Endothelial cell of umbilical vein (primary cell): ENCODE data around the gene PKN1. TPM values are rescaled to one million over a fixed set of nuclear protein-coding genes. Genes with fewer than 3 reads are reported as not detected.

Experiments used
- BruUV-seq: library from RNA; stranded (reverse); fragments of 400-500 nt; replicated peaks from 2 replicates; lab custom pipeline; 2021; lab: Mats Ljungman, UMichigan
- CTCF ChIA-PET: fragments of 300-600, 350-600 bp; sonication (Branson Sonifier 250); formaldehyde crosslinking; loops from one replicate; lab custom pipeline; 2021; ENCODE audit warnings: antibody characterized with exemption, inconsistent platforms; lab: Charles Lee
- POLR2A ChIA-PET: fragments of 300-600, 350-600 bp; sonication (Branson Sonifier 250); formaldehyde crosslinking; loops from one replicate; lab custom pipeline; 2021; ENCODE audit warnings: antibody characterized with exemption, inconsistent platforms; lab: Charles Lee
- DNase-seq: peaks from one replicate; pipeline ENCODE4 v3.0.0-alpha.2; 2011; ENCODE audit warnings: low read depth, low spot score
- FAIRE-seq: peaks from 2 replicates; lab custom pipeline; 2011; peaks lifted over from hg19 to GRCh38; lab: Jason Lieb, UNC
- H2AFZ ChIP-seq: 2 replicates; pipeline ENCODE4 v1.6.0; 2012; ENCODE audit warnings: low read depth, low read length, control low read depth, inconsistent platforms
- H3K27ac ChIP-seq: 2 replicates; pipeline ENCODE4 v1.5.1; 2011; ENCODE audit warnings: low read depth, mild to moderate bottlenecking, control low read depth, low read length, moderate library complexity; ENCODE audit not compliant: insufficient read depth
- H3K27me3 ChIP-seq, 2 experiments: 2 replicates each; pipeline versions ENCODE4 v1.6.0 to v1.6.1; 2011; ENCODE audit warnings: low read length in 2 of 2, mixed read lengths in 1 of 2; ENCODE audit not compliant: control insufficient read depth in 2 of 2, insufficient read depth in 2 of 2
- H3K36me3 ChIP-seq, 2 experiments: 2 replicates in 1 of 2; 3 replicates in 1 of 2; pipeline ENCODE4 v1.5.1; 2011; ENCODE audit warnings: low read length in 2 of 2, mild to moderate bottlenecking in 1 of 2, moderate library complexity in 1 of 2; ENCODE audit not compliant: control insufficient read depth in 2 of 2, insufficient read depth in 2 of 2; ENCODE audit errors: extremely low read depth in 1 of 2
- H3K4me1 ChIP-seq: 3 replicates; pipeline ENCODE4 v1.5.1; 2011; ENCODE audit warnings: mild to moderate bottlenecking, low read length; ENCODE audit not compliant: control insufficient read depth, insufficient read depth; ENCODE audit errors: extremely low read depth
- H3K4me2 ChIP-seq: 2 replicates; pipeline ENCODE4 v1.6.1; 2011; ENCODE audit warnings: low read length, control low read depth, mixed read lengths; ENCODE audit not compliant: insufficient read depth
- H3K4me3 ChIP-seq, 3 experiments: fragments of 200-600 bp in 1 of 3; sonication (generic), shearing (Covaris generic) in 1 of 3; replicated peaks in 1 of 3; 2 replicates each; pipeline ENCODE4 v1.5.1; 2011 to 2016; ENCODE audit warnings: control low read depth in 3 of 3, low read length in 3 of 3, mild to moderate bottlenecking in 2 of 3, inconsistent platforms in 1 of 3, low read depth in 1 of 3, moderate library complexity in 1 of 3; ENCODE audit not compliant: insufficient read depth in 1 of 3
- H3K79me2 ChIP-seq: 2 replicates; pipeline ENCODE4 v1.6.0; 2012; ENCODE audit warnings: low read length, inconsistent platforms; ENCODE audit not compliant: control insufficient read depth, insufficient read depth
- H3K9ac ChIP-seq: replicated peaks from 2 replicates; pipeline ENCODE3; 2011; ENCODE audit warnings: low read length, control low read depth; ENCODE audit not compliant: insufficient read depth; ENCODE audit errors: extremely low read depth
- H3K9me1 ChIP-seq: replicated peaks from 3 replicates; pipeline ENCODE4 v1.6.0; 2011; ENCODE audit warnings: mild to moderate bottlenecking, low read length; ENCODE audit not compliant: control insufficient read depth, insufficient read depth; ENCODE audit errors: extremely low read depth
- H3K9me3 ChIP-seq: replicated peaks from 2 replicates; pipeline ENCODE4 v1.5.1; 2012; ENCODE audit warnings: low read length, inconsistent platforms; ENCODE audit not compliant: control insufficient read depth, insufficient read depth
- H4K20me1 ChIP-seq: replicated peaks from 2 replicates; pipeline ENCODE3; 2011; ENCODE audit warnings: mild to moderate bottlenecking, low read length; ENCODE audit not compliant: control insufficient read depth, insufficient read depth; ENCODE audit errors: extremely low read depth
- EZH2 ChIP-seq: IDR thresholded peaks from 2 replicates; pipeline ENCODE4 v1.6.1; 2012; ENCODE audit warnings: borderline replicate concordance, low read depth, mild to moderate bottlenecking, moderate library complexity, low read length, inconsistent platforms; ENCODE audit not compliant: severe bottlenecking
- FOS ChIP-seq: IDR thresholded peaks from 2 replicates; pipeline ENCODE4 v1.6.1; 2011; ENCODE audit warnings: mild to moderate bottlenecking, low read length, moderate library complexity, borderline replicate concordance; ENCODE audit not compliant: insufficient read depth
- GATA2 ChIP-seq: IDR thresholded peaks from 2 replicates; pipeline ENCODE4 v1.7.0; 2011; ENCODE audit warnings: low read depth, mild to moderate bottlenecking, moderate library complexity, mixed read lengths, low read length; ENCODE audit not compliant: insufficient read length, insufficient read depth
- JUN ChIP-seq: IDR thresholded peaks from 2 replicates; pipeline ENCODE4 v1.6.1; 2011; ENCODE audit warnings: borderline replicate concordance, low read depth; ENCODE audit not compliant: insufficient read length, insufficient read depth
- MYC ChIP-seq: IDR thresholded peaks from one replicate; pipeline ENCODE4 v1.6.1; 2011; ENCODE audit warnings: mild to moderate bottlenecking, low read depth, low read length
- POLR2A ChIP-seq: IDR thresholded peaks from 2 replicates; pipeline ENCODE4 v1.6.1; 2012; ENCODE audit warnings: low read depth, mild to moderate bottlenecking, control low read depth, low read length
- POLR2AphosphoS5 ChIP-seq: IDR thresholded peaks from 2 replicates; pipeline ENCODE4 v1.6.1; 2012; ENCODE audit warnings: low read depth, mild to moderate bottlenecking, control low read depth, low read length, moderate library complexity; ENCODE audit not compliant: insufficient read depth
- dilution Hi-C: fragments of 300-500 bp; cut with MboI; formaldehyde crosslinking; loops from one replicate; pipeline ENCODE4 v1.15.0; 2019; ENCODE audit warnings: low sequenced_read_pairs; ENCODE audit not compliant: extremely low pct_ligation_motif_present
- intact Hi-C: fragments of 100-400 bp; cut with micrococcal nuclease; formaldehyde crosslinking; loops from one replicate; pipeline ENCODE4 v1.10.0; 2022
- polyA plus RNA-seq, 4 experiments: library from polyadenylated mRNA; depleted of rRNA in 3 of 4; stranded (reverse) in 3 of 4; unstranded in 1 of 4; fragments of >200 nt; gene quantifications; 2 replicates each; pipeline versions ENCODE4 v1.2.1 to v1.2.3, GENCODE V29; 2011 to 2012; ENCODE audit warnings: missing spikeins in 1 of 4
- total RNA-seq: library from RNA; stranded (reverse); gene quantifications from 2 replicates; pipeline ENCODE4 v1.2.3, GENCODE V29; 2021
- TF ChIP-seq, protein P1 (sequence below): IDR thresholded peaks from 2 replicates; pipeline ENCODE4 v1.6.1; 2011; ENCODE audit not compliant: insufficient read depth, insufficient read length
- TF ChIP-seq, protein P2 (sequence below), 2 donors: IDR thresholded peaks; 1 replicate in 1 of 2; 2 replicates in 1 of 2; pipeline ENCODE4 v1.5.1; 2011; ENCODE audit warnings: low read length in 2 of 2, mild to moderate bottlenecking in 2 of 2, moderate library complexity in 2 of 2, control low read depth in 1 of 2, inconsistent platforms in 1 of 2, low read depth in 1 of 2; ENCODE audit not compliant: insufficient read depth in 1 of 2; ENCODE audit errors: extremely low read depth in 1 of 2

The PKN1 gene
- total and polyA plus RNA-seq, 2 donors (not counting 3 experiments of a cell fraction or from before 2014, with no cell fraction given) = 148 to 302 TPM

DNA sequence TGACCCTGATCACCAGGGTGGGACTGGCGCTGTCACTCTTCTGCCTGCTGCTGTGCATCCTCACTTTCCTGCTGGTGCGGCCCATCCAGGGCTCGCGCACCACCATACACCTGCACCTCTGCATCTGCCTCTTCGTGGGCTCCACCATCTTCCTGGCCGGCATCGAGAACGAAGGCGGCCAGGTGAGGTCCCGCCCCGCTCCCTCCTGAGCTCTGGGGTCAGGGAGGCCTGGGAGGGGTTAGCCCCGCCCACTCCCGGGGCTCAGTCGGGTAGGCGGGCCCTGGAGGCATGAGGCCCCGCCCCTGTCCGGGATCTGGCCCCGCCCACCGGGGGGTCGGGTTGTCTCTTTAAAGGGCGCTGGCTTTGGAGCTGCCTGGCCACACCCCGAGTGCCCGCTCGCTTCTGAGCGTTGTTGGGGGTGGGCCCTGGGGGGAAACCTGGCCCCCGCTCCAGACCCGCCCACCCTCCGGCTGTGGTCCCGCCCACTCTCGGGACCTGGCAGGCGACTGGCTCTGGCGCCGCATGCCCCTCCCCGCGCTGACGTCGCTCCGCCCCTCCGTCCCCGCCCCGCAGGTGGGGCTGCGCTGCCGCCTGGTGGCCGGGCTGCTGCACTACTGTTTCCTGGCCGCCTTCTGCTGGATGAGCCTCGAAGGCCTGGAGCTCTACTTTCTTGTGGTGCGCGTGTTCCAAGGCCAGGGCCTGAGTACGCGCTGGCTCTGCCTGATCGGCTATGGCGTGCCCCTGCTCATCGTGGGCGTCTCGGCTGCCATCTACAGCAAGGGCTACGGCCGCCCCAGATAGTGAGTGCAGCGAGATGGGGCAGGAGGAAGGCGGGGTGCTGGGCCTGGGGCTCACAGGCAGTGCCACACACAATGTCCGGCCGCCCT, 27.1 kb upstream of the PKN1 start:
- Histone ChIP-seq H3K27me3 (no peaks in the 10 kb centered on the region), H3K9me1 (no peaks in the 10 kb centered on the region), H3K27ac (no peak overlapping the region), H3K9ac (no peak overlapping the region), H3K9me3 (no peaks in the 10 kb centered on the region), H3K79me2 (peaks cover 5% of the 10 kb centered on the region), H2AFZ (no peak overlapping the region), H3K4me1 (no peaks in the 10 kb centered on the region), H3K4me2 (no peak overlapping the region), H4K20me1 (no peaks in the 10 kb centered on the region), H3K36me3 (peaks cover 19 to 43% of the 10 kb centered on the region in 2 experiments), H3K4me3 (peak overlapping the region in 1 of 3 experiments; percentile 9)
- DNase-seq (peak; percentile 93), FAIRE-seq (peak; percentile 90)
- intact Hi-C loops (loop anchor here (1.0 to 2.0 kb wide), 9 partner anchors 13 to 270 kb away; partner anchors contain the start of genes ASF1B and DDX39A), dilution Hi-C loops (no loop called here)
- ChIA-PET CTCF (interaction anchor here (0.6 to 3.3 kb wide), 31 partner anchors 9 to 526 kb away, joined by 3 to 36 read pairs (median 4); partner anchors contain the start of genes ADGRE5 and ASF1B), POLR2A (no interaction called here)
- no TSS peak for BruUV-seq
- TF ChIP-seq FOS (no peak), GATA2 (no peak), JUN (no peak), EZH2 (no peak), MYC (peak; percentile 33), POLR2A (no peak), POLR2AphosphoS5 (peak; percentile 63)
- TF ChIP-seq, protein P1, sequence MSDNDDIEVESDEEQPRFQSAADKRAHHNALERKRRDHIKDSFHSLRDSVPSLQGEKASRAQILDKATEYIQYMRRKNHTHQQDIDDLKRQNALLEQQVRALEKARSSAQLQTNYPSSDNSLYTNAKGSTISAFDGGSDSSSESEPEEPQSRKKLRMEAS = no peak
- TF ChIP-seq, protein P2, sequence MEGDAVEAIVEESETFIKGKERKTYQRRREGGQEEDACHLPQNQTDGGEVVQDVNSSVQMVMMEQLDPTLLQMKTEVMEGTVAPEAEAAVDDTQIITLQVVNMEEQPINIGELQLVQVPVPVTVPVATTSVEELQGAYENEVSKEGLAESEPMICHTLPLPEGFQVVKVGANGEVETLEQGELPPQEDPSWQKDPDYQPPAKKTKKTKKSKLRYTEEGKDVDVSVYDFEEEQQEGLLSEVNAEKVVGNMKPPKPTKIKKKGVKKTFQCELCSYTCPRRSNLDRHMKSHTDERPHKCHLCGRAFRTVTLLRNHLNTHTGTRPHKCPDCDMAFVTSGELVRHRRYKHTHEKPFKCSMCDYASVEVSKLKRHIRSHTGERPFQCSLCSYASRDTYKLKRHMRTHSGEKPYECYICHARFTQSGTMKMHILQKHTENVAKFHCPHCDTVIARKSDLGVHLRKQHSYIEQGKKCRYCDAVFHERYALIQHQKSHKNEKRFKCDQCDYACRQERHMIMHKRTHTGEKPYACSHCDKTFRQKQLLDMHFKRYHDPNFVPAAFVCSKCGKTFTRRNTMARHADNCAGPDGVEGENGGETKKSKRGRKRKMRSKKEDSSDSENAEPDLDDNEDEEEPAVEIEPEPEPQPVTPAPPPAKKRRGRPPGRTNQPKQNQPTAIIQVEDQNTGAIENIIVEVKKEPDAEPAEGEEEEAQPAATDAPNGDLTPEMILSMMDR (IDR thresholded peaks at IDR 0.05; ENCODE audit: extremely low read depth in 1 of 2, insufficient read depth in 1 of 2, low read depth in 1 of 2, low read length in 2 of 2) = peak; percentile 36 to 92
